Retina (tissue), 1 donor: ENCODE data around the gene SMAGP.
"Not testable (repeated sequence)": the region's sequence is repeated elsewhere in the genome, so short reads cannot be mapped to it uniquely, and the experiment has no call there.

ENCODE experiments used
- DNase-seq: peaks from one replicate; pipeline ENCODE4 v3.0.0-alpha.2; 2016

SMAGP gene, protein sequence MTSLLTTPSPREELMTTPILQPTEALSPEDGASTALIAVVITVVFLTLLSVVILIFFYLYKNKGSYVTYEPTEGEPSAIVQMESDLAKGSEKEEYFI

DNA sequence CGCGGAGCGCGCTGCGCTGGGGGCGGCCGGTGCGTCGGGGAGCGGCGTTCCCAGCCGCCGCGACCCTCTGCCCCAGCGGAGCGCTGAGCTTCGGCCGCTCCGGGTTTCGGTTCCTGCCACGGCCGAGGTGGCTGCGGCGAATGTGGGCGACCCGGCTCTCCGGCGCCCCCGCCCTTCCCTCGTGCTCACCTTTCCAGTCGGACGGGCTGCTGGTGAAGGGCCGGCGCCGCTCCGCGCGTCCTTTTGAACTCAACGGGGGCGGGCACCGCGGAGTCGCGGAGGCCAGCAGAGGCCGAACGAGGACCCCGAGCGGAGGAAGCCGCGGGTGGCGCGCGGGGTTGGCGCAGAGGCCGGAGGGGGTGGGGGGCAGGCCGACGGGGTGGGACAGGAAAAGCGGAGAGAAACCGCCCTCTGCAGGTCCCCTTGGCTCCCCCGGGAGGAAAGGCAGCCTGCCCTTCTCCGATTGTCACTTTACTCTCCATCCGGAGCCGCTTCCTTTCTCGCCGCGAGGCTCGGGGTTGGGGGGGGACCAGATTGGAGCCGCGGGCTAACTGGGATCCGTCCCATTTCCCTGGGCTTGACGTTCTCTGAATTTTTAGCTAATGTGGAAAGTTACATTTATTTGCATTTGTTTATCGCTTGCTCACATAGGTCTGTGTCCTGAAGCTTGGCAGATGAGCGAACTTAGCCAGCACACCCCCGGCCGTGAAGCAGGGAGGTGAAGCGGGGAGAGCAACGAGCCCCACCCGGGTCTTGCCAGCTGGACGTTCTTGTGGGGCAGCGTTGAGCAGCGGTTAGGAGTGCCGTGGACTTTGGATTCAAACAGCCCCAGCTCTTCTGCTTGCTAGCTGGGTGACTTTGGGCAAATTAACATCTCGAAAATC, at the start of gene SMAGP:
SMAGP (minus strand) TSS at position 349 of the 884 bp plus-strand sequence. CDS start 1,137 bp downstream, outside the sequence.
- DNase-seq = peak; percentile 72

DNA sequence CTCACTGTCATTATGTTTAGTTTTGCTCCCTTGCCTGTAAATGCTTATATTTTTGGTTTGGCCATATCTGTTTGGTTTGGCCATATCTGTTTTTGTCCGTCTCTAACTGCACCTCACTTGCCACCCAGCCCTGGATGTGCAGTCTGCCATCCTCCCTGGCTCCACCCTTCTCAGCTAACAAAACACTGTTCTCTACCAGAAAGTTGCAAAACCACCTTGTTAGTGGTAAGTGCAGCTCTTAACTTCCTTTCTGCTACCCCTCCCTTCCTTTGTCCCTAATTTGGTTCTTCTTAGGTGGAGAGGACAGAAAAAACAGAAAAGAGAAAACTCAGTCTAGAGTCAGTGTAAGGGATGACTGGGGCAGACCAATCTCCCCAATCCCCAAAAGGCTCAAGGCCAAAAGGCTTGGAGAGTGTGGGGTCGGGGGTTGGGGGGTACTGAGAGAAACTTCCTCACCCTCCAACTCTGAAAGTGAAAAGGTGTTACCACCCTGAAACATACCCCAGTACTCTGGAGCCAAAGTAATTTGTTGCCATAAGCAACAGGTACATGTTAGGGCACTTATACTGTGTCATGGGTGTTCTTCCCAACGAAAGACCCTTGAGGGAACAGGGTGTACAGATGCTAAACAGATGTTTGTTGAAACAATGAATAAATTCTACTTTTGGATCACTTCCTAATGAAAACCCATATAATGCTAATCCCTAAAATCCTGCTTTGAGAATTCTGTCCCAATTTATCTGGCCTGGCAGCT, 48.8 kb upstream of the SMAGP start:
- no peak for DNase-seq

DNA sequence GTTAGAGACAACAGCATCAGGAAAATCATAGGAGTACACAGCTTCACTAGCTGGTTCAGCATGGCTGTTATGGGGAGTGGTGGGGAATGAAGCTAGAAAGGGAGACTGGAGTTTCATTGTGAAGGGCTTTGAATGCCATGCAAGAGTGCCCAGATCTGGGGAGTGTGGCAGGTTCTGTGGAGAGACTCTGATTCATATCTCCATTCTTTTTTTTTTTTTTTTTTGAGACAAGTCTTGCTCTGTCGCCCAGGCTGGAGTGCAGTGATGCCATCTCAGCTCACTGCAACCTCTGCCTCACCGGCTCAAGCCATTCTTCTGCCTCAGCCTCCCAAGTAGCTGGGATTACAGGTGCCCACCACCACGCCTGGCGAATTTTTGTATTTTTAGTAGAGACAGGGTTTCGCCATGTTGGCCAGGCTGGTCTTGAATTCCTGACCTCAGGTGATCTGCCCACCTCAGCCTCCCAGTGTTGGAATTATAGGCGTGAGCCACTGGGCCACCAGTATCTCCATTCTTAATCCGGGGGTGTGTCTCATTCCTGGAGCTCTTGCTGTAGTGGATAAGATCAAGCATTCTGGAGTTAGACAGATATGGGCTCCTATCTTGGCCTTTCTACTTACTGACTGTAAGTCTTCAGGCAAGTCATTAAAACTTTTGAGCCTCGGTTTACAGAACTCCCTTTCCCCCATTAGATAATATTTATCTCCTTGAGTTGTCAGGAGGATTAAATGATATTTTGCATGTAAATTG, 48.0 kb upstream of the SMAGP start:
- DNase-seq = not testable (repeated sequence)

DNA sequence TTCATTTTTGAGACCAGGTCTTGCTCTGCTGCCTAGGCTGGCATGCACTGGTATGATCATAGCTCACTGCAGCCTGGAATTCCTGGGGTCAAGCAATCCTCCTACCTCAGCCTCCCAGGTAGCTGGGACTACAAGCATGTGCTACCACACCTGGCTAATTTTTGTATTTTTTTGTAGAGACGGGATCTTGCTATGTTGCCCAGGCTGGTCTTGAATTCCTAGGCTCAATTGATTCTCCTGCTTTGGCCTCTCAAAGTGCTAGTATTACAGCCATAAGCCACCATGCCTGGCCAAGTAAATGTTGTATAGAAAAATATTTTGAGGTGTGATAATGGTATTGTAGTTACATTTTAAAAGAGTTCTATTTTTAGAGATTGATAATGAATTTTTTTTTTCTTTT, 41.2 kb upstream of the SMAGP start:
- DNase-seq = no peak

DNA sequence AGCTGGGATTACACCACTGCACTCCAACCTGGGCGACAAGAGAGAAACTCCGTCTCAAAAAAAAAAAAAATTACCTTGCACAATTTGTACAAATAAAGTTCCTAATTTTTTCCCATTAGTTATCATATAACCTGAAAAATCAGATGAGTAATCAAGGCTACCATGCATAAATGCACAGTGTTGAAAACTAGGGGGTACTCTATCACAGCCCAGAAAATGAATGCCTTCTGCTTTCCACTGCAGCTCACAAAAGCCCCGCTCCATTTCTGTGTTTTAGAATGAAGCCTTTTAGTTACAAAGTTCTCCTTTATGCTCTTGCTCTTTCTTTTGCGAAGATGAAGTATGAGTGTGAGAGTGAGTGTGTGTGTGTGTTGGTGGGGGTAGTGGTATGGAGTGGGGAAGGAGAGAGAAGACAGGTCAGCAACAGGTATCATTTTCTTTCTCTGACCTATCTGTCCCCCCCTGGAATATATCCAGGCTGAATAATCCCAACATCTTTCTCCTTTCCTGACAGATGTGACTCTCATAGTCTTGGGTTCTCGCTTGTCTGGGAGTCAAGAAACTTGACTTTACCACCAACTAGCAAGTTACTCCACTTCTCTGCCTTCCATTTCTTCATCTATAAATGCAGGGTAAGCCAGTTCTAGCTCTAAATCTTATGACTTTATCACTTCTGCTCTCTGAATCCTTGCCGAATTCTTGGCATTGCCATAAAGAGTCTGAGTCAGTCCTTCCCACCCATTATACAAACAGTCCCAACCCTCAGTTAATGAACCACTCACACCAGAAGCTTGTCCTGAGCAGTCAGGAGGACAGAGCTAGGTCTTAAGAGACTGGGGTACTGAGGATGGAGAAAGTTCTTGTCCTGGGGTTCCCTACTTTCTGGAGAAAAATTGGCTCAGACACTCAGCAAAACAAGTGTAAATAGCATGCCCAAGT, 37.7 kb upstream of the SMAGP start:
- no peak for DNase-seq

DNA sequence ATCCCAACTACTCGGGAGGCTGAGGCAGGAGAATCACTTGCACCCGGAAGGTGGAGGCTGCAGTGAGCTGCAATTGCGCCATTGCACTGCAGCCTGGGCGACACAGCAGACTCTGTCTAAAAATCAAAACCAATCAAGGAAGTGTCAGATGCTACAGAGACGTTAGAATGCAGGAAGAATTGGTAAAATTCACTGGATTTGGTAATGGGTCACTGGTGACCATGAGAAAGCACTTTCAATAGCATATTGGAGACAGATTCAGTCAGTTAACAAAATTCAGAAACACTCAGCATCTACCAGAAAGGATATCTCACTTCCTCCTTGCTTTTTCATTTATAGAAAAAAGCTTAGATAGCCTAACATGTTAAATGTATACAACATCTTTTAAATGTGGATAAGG, 36.3 kb upstream of the SMAGP start:
- no peak for DNase-seq

DNA sequence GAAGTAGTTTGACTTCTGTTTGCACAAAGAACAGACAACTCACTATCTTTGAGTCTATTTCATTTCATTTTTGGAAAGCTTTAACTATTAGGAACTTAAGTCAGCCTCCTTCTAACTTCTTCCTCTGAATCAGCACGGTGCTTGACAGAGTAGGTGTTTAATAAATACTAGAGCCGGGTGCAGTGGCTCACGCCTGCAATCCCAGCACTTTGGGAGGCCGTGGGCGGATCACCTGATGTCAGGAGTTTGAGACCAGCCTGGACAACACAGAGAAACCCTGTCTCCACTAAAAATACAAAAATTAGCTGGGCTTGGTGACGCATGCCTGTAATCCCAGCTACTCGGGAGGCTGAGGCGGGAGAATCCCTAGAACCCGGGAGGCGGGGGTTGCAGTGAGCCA, 30.6 kb upstream of the SMAGP start:
- not testable (repeated sequence) for DNase-seq

DNA sequence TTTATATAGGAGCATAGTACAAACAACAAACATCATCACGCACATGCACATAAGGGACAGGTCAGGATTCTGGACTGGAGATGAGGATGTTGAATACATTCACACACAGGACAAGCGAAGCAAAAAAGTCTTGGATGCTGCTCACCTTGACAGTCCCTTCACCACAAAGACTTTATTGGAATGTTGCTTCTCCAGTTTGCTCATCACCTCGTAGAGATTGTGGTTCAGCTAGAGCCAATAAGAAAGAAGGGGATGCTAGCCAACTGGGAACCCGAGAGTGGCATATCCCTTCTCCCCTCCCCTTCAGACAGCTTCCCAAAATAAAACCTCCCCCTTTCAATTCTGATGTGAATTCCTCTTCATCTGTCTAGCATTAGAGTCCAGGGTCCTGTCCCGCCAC, 25.4 kb upstream of the SMAGP start:
- DNase-seq = no peak

DNA sequence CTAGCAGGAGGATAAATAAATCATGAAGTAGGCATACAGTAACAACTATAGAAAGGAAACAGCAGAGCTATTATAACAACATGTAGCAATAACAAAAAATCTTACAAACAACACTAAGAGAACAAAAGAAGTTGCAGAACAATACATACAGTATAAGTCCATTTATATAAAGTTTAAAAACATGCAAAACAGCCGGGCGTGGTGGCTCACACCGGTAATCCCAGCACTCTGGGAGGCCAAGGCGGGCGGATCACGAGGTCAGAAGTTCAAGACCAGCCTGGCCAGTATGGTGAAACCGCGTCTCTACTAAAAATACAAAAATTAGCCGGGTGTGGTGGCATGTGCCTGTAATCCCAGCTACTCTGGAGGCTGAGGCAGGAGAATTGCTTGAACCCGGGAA, 23.9 kb upstream of the SMAGP start:
- DNase-seq = not testable (repeated sequence)

DNA sequence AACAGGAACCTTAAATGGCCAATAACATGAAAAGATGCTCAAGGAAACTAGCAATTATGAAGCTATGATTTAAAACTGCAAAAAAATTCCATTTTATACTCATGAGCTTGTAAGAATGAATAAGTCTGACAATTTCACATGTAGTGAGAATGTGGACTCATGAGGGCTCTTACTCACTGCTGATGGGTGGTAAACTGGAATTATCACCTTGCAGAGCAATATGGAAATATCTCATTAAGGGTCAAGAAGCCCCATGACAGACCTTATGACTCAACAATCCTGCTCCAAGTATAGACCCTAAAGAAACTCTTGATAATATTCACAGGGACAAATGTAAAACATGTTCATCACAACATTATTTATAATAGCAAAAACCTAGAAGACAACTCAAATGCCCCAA, 23.5 kb upstream of the SMAGP start:
- no peak for DNase-seq

DNA sequence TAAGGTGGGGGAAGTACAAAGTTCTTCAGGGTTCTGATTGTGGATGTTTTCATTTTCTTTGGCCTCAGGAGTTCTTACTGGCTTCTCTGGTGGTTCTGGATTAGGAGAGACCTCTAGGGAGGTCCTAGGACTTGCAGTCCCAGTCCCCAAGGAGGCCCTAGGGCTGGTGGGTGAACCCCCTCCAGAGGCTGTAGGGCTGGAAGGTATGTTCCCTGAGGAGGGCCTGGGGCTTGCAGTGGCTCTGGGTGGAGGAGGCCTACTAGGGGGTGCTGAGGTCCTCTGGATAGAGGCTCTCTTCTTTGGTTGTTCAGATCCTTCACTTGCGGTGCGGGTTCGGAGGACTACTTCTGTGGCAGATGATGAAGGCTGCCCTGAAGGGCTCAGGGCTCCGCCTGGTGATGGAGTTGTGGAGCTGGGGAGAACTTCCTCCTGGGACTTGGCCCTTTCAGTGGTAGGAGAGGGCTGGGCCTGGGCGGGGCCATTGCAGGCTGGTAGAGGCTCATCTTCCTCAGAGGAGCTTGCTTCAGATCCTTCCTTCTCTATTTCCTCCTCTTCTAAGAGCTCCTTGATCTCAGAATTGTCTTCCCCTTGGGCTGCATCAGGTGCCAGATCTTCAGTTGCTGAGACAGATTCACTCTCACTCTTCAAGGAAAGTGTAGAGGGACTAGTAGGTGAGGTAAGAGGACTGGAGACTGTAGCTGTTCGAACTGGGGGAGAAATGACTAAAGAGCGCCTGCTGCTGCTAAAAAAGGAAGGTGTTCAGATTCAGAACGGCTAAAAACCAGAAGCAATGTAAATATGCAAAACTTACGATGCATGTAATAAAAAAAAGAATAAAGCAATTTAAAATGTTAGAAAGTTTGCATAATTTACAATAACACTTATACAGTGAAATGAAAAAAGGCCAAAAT, 21.6 kb upstream of the SMAGP start:
- DNase-seq = not testable (repeated sequence)

DNA sequence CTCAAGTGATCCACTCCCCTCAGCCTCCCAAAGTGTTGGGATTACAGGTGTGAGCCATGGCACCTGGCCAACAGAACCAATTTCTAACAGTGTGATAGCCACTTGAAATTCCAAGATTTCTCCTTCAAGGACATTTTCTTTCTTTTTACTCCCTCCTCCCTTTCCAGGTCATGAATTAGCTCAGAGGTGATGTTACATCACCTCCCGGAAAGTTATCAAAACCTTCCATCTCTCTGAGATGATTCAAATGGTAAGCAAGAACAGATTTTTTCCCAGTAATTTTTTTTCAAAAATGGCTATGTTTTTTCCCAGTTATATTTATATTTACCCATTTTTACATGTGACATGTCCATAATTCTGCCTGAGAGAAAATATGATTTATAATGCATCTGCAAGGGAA, 15.6 kb upstream of the SMAGP start:
- DNase-seq = no peak

DNA sequence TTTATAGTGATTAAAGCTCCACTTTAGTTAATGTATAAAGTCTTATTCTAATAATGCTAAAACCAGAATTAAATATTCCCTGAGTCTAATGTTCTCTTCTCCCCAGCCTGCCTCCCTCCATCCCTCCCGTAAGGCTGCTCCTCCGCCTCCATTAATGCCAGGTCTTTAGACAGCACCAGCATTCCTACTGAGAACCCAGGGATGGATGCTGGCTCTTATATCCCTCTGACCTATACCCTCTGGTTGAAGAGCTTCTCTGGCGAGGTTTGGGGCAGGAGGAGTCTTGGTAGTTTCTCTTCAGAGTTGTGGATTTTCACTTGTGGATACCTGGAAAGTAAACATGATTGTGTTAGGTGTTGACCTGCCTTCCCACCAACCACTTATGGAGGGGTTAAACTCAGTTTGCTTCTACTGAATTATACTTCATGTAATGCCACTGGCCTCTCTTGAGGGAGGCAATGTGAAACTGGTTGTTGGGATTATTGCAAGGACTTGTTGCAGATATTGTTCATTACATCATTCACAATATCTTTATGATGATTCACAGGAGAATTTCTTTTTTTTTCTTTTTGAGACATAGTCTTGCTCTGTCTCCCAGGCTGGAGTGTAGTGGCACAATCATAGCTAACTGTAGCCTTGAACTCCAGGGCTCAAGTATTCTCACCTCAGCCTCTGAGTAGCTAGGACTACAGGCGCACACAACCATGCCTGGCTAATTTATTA, 11.1 kb upstream of the SMAGP start:
- no peak for DNase-seq

DNA sequence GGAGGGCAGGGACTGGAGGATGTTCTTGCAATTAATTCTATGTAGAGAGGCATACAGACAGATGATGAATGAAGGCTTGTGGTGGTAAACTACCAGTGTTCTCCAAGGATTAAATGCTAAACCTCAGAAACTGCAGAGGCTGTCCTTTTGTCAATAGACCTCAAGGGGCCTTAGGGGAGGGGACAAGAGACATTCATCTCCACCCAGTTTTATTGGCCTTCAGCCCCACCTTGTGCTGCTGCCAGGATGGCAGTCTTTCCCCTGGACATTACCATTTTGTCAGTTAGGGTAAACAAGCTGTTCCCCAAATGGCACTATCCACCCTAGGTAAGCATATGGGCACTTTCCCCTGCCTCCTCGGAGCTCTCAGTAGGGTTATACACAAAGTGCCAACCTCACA, 4.9 kb upstream of the SMAGP start:
- no peak for DNase-seq

DNA sequence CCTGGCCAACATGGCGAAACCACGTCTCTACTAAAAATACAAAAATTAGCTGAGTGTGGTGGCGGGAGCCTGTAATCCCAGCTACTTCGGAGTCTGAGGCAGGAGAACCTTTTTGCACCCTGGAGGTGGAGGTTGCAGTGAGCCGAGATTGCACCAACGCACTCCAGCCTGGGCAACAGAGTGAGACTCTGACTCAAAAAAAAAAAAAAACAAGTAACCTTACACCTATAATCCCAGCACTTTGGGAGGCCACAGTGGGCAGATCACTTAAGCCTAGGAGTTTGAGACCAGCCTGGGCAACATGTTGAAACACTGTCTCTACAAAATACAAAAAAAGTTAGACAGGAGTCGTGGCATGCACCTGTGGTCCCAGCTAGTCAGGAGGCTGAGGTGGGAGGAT, 2.6 kb upstream of the SMAGP start:
- not testable (repeated sequence) for DNase-seq

DNA sequence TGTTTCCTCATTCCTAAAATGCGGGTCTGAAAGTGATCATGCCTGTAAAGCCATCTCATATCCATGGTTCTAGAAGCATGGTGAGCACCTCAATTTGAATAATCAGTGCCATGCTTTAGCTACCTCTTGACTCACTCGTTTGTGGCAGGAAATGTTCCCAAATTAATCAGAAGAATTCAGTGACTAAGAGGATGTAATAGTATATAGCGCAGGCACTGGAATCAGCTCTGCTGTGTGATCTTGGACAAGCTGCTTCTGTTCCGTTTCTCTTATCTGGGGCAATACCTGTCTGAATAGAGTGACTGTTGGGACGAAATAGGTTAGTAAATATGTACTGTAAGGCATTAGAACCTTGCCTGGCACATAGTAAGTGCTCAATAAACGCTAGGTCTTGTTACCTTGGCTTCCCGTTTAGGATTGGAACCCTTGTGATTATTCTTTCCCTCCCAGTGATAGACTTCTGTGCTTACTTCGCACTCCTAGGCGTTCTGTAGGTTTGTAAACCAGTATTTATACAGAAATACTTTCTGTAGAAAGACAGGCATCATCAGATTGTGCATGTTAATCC, 820 bp upstream of the SMAGP start:
- DNase-seq = no peak

DNA sequence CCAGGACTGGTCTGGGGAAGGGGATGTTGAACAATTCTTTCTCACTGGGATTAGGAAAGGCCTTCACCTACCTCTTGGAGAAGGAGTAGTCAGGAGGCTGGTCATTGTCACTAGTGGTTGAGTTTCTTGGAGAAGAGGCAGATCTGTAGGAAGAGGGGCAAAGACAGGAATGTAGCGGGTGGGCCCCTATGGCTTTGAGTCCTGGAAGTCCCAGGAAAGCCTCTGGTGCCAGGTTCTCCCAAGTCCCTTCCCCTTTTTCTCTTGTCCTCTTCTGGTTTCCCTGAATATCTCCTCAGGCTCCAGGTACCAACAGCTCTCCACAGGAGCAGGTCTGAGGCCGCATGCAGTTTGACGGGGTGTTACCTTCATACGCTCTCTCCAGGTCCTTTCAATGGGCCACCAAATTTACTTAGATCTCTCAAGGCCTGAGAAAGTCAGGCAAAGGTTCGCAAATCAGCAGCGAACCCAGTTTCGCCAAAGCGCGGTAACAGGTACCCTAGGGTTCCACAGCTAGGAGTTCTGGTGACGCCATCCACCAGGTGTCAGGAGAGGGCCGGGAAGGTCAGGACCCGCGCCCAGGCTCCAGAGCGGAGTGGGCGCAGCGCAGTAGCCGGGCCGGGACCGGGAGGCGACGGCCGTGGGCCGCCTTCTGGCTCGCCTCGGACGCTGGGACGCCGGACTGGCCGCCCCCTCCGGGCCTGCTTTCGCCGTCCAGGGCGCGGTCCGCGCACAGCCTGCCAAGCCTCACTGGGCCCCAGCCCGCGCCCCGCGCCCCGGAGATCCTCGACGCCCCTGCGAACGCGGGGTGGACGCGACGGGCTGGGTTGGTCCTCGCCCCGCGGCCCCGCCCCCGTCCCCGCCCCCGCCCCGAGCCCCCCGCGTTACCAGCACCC, 795 bp downstream of the SMAGP start:
- DNase-seq = peak; percentile 46

DNA sequence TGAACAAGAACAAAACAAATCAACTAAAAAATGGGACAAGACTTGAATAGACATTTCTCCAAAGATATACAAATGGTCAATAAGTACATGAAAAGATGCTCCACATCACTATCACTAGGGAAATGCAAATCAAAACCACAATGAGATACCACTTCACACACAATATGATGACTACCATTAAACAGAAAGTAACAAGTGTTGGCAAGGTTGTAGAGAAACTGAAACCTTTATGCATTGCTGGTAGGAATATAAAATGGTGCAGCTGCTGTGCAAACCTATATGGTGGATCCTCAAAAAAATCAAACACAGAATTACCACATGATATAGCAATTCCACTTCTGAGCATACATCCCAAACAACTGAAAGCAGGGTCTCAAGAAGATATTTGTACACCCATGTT, 5.2 kb downstream of the SMAGP start:
- DNase-seq = no peak

DNA sequence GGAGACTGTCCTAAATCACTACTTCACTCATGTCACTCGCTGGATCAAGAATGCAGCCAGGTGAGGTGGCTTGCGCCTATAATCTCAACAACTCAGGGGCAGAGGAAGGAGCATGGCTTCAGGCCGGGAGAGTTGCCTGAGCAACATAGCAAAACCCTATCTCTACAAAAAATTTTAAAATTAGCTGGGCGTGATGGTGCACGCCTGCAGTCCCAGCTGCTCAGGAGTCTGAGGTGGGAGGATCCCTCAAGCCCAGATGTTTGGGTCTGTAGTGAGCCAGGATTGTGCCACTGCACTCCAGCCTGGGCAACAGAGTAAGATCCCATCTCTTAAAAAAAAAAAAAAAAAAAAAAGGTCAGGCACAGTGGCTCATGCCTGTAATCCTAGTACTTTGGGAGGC, 5.9 kb downstream of the SMAGP start:
- DNase-seq = no peak
